ENCODE results near the gene PAQR4. TPM values are rescaled to one million over a fixed set of nuclear protein-coding genes. Genes with fewer than 3 reads are reported as not detected.

Gene PAQR4
- total and polyA plus RNA-seq, 2 experiments from 2014 or later, result 4.5 to 8.3 TPM

DNA sequence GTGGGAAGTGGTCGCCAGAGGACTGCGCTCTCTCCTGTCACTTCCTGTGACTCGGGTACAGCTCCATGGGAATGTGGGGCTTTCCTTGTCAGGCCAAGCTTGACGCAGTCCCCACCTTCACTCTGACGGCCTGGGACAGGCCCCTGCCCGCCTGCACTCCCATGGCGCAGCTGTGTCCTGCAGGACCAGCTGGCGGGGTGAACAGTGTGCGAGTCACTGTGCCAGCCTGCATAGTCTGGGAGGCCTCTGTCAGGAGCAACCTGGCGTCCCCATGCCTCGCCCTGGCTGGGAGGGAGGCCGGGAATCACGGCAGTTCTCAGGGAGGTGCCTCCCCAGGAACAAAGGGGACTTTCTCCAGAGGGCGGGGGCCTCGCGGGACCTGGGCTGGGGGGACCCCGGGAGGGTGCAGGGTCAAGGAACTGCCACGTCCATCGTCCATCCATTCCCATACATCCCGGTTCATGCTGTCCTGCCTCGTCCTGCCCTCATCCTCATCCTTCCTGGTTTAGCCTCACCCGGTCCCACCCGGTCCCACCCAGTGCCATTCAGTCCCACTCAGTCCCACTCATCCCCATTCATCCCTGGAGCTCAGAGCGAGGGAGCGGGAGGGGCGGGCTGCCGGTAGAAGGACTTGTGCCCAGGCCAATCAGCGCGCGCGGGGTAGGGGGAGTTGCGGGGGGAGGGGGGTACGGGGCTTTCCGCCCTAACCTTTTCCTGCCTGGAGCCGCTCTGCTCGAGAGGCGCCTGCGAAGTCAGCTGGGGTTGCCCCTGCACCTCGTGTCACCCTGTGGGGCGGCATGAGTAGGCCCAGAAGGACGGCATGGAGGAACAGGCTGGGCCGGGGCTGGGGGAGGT is 44.0 kb upstream of the PAQR4 start:
- H3K27me3 ChIP-seq, result no peaks in the 10 kb centered on the region
- H3K27ac ChIP-seq, result no peak overlapping the region
- no peak for TF ChIP-seq EZH2 (IDR thresholded peaks at IDR 0.05; ENCODE audit: borderline replicate concordance)
- TF ChIP-seq, protein P1, sequence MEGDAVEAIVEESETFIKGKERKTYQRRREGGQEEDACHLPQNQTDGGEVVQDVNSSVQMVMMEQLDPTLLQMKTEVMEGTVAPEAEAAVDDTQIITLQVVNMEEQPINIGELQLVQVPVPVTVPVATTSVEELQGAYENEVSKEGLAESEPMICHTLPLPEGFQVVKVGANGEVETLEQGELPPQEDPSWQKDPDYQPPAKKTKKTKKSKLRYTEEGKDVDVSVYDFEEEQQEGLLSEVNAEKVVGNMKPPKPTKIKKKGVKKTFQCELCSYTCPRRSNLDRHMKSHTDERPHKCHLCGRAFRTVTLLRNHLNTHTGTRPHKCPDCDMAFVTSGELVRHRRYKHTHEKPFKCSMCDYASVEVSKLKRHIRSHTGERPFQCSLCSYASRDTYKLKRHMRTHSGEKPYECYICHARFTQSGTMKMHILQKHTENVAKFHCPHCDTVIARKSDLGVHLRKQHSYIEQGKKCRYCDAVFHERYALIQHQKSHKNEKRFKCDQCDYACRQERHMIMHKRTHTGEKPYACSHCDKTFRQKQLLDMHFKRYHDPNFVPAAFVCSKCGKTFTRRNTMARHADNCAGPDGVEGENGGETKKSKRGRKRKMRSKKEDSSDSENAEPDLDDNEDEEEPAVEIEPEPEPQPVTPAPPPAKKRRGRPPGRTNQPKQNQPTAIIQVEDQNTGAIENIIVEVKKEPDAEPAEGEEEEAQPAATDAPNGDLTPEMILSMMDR (IDR thresholded peaks at IDR 0.05; ENCODE audit: poor library complexity), result no peak
- TF ChIP-seq EZH2phosphoT487 (IDR thresholded peaks at IDR 0.05; ENCODE audit: low read depth, severe bottlenecking, unreplicated experiment), result no peak
- H3K9me3 ChIP-seq (ENCODE audit: low read depth), result no peaks in the 10 kb centered on the region
- no peaks in the 10 kb centered on the region for H3K9me2 ChIP-seq (replicated peaks; ENCODE audit: insufficient read depth)
- no peak for DNase-seq (ENCODE audit: low spot score)
- H3K36me3 ChIP-seq (replicated peaks; ENCODE audit: insufficient read depth, low read depth), result no peaks in the 10 kb centered on the region
- WGBS (ENCODE audit: low lambda C conversion rate, missing lambda C conversion rate), result 70% methylated on average over 22 of the region's 42 CpGs
- no peaks in the 10 kb centered on the region for H3K79me2 ChIP-seq
- no peak overlapping the region for H3K4me3 ChIP-seq
- H4K20me1 ChIP-seq (ENCODE audit: insufficient read depth, poor library complexity, severe bottlenecking), result no peaks in the 10 kb centered on the region
- H3K4me2 ChIP-seq, result peak overlapping the region; percentile 49
- H2AFZ ChIP-seq, result no peak overlapping the region
- no peaks in the 10 kb centered on the region for H3K4me1 ChIP-seq (ENCODE audit: insufficient read depth)

DNA sequence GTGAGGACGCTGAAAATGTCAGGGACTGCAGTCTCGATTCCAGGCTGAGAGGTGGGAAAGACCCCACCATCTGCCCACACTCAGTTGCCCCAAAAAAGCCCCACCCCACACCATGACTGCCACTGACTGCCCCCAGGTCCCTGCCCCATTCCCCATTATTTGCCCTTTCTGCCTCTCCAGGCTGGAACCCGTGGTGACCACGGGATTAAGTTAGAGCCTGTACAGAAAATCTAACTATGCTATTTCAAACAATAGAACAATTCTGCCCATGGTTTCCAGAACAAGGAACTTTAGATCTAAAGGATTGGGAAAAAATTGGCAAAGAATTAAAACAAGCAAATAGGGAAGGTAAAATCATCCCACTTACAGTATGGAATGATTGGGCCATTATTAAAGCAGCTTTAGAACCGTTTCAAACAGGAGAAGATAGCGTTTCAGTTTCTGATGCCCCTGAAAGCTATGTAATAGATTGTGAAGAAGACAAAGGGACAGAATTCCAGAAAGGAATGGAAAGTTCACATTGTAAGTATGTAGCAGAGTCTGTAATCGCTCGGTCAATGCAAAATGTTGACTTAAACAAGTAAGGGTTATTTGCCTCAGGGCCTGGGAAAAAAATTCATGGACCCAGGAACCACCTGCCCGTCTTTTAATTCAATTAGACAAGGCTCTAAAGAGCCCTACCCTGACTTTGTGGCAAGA is 43.0 kb upstream of the PAQR4 start:
- no peak for TF ChIP-seq EZH2phosphoT487 (IDR thresholded peaks at IDR 0.05; ENCODE audit: low read depth, severe bottlenecking, unreplicated experiment)
- TF ChIP-seq EZH2 (IDR thresholded peaks at IDR 0.05; ENCODE audit: borderline replicate concordance), result no peak
- TF ChIP-seq, protein P1 (IDR thresholded peaks at IDR 0.05; ENCODE audit: poor library complexity), result no peak
- no peaks in the 10 kb centered on the region for H3K4me1 ChIP-seq (ENCODE audit: insufficient read depth)
- H3K79me2 ChIP-seq, result no peaks in the 10 kb centered on the region
- no peak overlapping the region for H3K4me3 ChIP-seq
- no peak overlapping the region for H3K27ac ChIP-seq
- H3K27me3 ChIP-seq, result no peaks in the 10 kb centered on the region
- H3K9me2 ChIP-seq (replicated peaks; ENCODE audit: insufficient read depth), result no peaks in the 10 kb centered on the region
- no peaks in the 10 kb centered on the region for H4K20me1 ChIP-seq (ENCODE audit: insufficient read depth, poor library complexity, severe bottlenecking)
- H2AFZ ChIP-seq, result no peak overlapping the region
- no peak overlapping the region for H3K4me2 ChIP-seq
- H3K9me3 ChIP-seq (ENCODE audit: low read depth), result no peaks in the 10 kb centered on the region
- no peaks in the 10 kb centered on the region for H3K36me3 ChIP-seq (replicated peaks; ENCODE audit: insufficient read depth, low read depth)
- WGBS (ENCODE audit: low lambda C conversion rate, missing lambda C conversion rate), result 75% methylated on average over 9 of the region's 9 CpGs
- no peak for DNase-seq (ENCODE audit: low spot score)

DNA sequence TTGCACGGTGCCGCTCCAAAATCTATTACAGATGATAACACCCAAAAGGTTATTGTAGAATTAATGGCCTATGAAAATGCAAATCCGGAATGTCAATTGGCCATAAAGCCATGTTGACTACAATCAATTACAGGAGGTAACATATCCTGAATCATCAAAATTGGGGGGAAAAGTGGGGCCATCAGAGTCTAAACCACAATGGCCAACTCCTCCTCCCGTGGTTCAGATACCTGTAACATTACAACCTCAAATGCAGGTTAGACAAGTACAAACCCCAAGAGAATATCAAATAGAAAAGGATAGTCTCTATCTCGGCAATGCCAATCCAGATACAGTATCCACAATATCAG is 42.5 kb upstream of the PAQR4 start:
- no peak for TF ChIP-seq EZH2 (IDR thresholded peaks at IDR 0.05; ENCODE audit: borderline replicate concordance)
- no peak for TF ChIP-seq EZH2phosphoT487 (IDR thresholded peaks at IDR 0.05; ENCODE audit: low read depth, severe bottlenecking, unreplicated experiment)
- TF ChIP-seq, protein P1 (IDR thresholded peaks at IDR 0.05; ENCODE audit: poor library complexity), result no peak
- no peaks in the 10 kb centered on the region for H3K27me3 ChIP-seq
- H3K9me2 ChIP-seq (replicated peaks; ENCODE audit: insufficient read depth), result no peaks in the 10 kb centered on the region
- no peak for DNase-seq (ENCODE audit: low spot score)
- 92% methylated on average over 5 of the region's 5 CpGs for WGBS (ENCODE audit: low lambda C conversion rate, missing lambda C conversion rate)
- H3K27ac ChIP-seq, result no peak overlapping the region
- H3K79me2 ChIP-seq, result no peaks in the 10 kb centered on the region
- H3K4me2 ChIP-seq, result peak overlapping the region; percentile 74
- H3K4me3 ChIP-seq, result no peak overlapping the region
- no peak overlapping the region for H2AFZ ChIP-seq
- H4K20me1 ChIP-seq (ENCODE audit: insufficient read depth, poor library complexity, severe bottlenecking), result no peaks in the 10 kb centered on the region
- H3K36me3 ChIP-seq (replicated peaks; ENCODE audit: insufficient read depth, low read depth), result no peaks in the 10 kb centered on the region
- no peaks in the 10 kb centered on the region for H3K4me1 ChIP-seq (ENCODE audit: insufficient read depth)
- H3K9me3 ChIP-seq (ENCODE audit: low read depth), result no peaks in the 10 kb centered on the region
